Stimulated activated CD4-positive, alpha-beta T cell treated with anti-CD3 and anti-CD28 coated beads, Interleukin-1b, Interleukin-23, amount 100 ng/mL, for 1 hour (primary cell): ENCODE results near the gene LRRC49.
"Not testable (repeated sequence)": the region's sequence is repeated elsewhere in the genome, so short reads cannot be mapped to it uniquely, and the experiment has no call there.

Experiments
- DNase-seq, 2 donors: peaks; one replicate each; pipeline ENCODE4 v3.0.0-alpha.2; 2020; ENCODE audit warnings: low read depth in 2 of 2

LRRC49 gene, protein sequence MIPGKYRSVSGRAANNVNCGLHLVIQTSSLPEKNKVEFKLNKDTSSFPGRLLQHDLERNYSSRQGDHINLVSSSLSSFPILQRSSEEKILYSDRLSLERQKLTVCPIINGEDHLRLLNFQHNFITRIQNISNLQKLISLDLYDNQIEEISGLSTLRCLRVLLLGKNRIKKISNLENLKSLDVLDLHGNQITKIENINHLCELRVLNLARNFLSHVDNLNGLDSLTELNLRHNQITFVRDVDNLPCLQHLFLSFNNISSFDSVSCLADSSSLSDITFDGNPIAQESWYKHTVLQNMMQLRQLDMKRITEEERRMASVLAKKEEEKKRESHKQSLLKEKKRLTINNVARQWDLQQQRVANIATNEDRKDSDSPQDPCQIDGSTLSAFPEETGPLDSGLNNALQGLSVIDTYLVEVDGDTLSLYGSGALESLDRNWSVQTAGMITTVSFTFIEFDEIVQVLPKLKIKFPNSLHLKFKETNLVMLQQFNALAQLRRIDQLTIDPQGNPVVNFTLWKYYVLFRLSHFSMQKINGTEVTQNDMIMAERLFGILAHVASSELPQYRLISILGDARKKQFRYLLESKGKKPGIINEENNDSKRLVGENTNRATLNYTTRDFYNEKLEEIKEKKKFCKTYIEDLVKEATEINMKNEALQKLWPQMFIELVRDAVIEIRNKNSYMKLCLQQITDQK

DNA sequence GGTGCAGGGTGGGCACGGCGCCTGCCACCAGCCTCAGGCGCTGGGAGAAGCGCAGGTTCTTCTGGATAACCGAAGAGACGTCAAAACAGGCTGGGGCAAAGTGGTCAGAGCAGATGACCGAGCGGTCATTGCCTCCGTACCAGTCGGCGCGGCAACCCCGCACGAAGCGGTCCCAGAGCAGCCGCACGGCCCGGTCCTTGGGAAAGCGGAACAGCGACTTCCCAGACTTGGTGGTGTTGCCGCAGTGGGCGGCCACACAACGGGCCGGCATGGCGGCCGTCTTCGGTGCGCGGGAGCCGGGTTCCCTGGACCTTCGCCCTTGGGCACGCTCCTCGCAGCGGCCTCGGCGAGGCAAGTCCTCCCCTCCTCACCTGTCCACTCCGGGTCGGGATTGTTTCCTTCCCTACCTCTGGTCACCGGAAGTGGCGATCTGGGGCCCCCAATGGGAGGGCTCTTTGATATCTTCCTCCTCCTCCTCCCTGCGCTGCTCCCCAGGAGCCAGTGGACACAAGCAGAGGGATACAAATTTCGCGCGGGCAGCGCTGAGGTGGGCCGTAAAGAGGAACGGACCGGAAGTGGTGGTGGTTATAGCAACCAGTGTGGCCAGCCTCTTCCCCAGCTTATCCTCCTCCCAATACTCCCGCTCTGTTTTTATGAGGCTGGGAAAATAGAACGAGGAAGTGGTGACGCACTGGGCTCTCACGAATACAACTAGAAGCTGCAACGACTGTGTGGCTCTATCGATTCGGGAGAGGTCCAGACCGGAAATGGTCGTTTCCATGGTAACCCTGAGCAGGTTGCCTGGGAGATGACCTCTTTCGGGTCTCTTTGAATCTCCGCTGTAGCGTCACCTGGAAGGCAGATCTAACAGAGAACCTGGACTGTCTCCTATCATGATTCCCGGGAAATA lies at the start of gene LRRC49, which contains the start of gene THAP10:
LRRC49 (plus strand) TSS at position 825 of the 910 bp plus-strand sequence; CDS start at position 894, 69 bp downstream.
THAP10 (minus strand) TSS at position 432 of the 910 bp plus-strand sequence; CDS start at position 271, 161 bp downstream.
- DNase-seq = peak in 1 of 2 donors; percentile 0

DNA sequence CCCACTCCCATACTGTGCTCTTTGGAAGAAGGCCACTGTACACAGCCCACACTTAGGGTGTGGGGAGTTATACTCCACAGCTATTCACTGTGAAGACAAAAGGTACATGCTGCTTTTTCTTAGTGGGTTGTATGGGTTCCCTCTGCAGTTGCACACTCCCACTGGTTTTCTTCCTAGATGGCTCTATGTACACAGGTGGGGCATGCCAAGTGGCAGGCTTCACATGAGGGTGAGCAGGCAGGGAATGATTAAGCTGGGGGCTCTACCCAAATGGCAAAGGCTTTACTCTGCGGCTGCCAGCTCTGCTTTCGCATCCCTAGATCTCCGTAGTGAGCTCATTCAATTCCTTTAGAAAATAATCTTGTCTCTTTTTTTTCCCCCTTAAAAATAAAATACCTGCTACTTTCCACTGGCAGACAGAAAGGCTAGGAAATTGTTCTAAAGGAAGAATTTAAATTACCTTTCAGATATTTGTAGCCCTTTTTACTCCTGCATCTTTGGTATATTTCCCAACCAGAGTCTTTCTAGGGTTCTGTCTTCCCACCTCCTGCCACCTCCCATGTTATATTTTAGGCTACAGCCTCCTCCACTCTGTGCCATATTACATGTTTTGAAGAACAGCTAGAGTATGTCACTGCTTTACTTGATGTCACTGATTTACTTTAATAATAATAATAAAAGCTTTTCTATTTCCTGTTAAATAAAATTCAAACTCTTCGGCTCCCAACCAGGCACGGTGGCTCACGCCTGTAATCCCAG lies 46.8 kb upstream of the LRRC49 start:
- no peak for DNase-seq

DNA sequence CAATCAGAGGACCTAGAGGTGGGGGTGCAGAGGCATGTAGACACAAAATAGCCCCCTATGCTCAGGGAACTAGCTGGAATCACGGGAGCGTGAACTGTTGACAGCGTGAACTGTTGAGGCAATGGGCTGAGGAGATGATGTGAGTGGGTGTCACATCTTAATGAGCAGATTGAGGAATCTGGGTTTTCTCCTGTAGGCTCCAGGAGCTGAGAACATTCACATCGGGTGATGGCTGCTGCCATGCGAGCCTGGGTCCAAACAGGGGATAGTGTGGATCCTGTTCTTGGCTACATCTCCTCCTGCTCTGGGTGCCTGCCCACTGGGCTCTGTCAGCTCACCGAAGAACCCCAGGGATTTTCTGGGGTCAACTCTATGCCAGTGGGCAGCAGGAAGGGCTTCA lies 40.7 kb upstream of the LRRC49 start:
- DNase-seq = no peak

DNA sequence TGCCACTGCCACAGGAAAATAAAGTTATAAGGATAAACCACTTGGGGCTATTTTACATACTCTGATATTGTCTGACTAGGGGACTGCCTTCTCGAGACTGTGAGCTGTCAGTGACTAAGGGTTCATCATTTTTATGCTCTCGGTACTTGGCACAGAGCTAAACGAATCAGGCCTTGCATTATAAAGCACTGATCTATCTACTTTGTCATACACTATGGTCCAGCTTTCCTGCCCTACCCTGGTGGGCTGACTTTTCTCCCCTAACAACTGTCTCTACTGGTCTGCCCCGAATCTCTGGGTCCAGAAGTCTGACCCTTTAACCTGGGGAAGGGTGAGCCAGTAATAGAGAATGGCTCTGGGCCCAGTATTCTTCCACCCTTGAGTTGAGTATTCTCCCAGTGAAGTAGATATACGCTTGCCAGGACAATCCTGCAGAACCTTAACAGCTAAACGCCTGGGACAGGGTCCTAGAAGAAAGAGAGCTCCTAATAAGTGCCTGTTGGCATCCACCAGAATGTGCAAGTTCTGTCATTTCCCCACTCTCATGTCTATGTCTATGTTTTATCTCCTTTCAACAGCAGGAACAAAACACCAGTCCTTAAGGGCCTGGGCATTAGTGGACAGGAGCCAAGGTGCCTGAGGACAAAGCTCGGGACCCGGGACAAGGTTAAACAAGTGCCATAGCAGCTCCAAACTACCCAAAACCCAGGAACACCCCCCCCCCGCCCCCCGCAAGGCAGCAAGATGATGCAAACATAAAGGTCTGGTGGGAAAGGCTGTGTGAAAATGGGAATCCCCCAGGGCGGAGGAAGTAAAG lies 39.9 kb upstream of the LRRC49 start:
- DNase-seq = no peak

DNA sequence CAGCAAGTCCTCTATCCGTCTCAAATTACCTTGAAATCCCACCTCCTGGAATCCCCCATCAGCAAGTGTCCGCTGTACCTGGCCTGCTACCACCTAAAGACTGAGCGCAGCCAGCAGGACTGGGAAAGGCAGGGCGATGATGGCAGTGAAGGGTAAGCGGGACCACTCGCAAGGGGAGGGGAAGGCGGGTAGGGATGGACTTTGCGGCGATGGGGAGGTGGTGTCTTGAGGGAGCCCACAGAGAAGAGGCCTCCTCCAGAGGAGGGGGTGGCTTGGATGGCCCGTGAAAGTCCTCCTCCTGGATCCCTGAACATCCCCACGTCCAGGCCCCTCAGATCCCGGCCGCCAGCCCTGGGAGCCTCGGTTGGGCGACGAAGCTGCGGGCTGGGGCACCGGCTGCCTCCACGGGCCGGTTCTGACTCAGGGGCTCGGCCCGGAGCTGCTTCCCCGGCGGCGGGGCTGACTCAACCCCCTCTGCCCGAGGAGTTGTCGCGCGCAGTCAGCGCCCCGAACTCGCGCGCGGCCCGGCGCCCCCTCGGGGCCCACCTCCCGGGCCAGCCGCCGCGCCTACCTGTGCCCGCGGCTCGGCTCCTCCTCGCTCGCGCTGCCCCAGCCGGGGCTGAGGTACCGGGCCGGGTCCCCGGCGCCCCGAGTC lies 39.2 kb upstream of the LRRC49 start:
- no peak for DNase-seq

DNA sequence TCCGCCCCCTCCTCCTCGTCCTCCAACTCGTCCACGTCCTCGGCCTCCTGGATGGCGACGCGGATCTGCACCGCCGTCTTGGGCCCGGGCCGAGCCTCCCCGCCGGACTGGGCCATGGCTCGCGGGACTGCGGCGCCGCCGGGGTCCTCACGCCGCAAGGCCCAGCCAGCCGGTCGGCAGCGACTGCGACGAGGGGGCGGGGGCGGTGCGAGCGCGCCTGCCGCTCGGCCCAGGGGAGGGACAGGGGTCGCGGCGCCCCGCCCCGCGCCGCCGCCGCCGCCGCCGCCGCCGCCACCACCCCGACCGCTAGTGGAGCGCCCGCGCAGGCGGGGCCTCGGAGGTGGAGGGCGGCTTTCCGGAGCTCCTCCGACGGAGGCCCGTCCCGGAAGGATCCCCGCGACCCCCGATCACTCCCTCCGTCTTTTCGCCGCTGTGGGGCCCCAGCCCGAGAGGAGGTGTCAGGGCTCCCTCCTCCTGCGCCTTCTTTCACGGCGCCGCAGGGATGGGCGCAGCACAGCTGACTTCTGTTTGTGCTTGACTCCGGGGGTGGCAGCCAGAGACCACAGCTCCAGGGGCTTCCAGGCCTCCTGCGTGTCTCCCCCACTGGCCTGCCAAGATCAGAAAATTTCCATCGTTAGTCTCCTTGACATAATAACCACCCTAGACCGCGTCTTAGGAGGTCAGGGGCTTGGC lies 38.5 kb upstream of the LRRC49 start, which contains the start of gene LARP6:
LARP6 (minus strand) TSS at position 185 of the 693 bp plus-strand sequence; CDS start at position 116, 69 bp downstream.
- DNase-seq = peak in 1 of 2 donors; percentile 6

DNA sequence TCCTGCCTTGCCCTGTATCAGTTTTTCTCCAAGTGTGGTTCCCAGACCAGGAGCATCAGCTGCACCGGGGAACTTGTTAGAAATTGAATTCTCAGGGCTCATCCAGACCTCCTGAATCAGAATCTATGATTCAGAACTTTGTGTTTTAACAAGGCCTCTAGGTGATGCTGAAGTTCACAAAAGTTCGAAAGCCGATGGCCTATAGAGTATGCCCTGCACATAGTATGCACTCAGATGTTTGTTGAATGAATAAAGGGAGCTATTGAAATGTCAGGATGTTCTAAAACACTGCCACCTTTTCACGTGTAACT lies 38.0 kb upstream of the LRRC49 start:
- DNase-seq = no peak

DNA sequence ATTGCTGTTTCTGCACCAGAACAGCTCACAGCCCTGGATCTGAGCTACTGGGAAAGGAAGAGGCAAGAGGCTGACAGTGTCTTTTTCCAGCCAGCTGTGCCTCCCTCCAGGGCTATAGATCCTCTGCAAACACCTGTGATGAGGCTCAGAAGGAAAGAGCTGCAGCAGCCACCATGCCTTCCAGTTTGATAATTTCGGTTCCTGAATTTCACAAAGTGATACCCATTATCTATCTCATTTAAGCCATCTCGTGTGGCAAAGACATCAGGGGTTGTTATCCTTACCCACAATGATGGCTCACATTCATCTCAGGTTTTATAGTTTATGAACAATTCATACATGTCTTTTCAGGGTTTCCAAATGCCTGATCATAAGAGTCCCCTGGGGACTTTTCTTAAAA lies 36.9 kb upstream of the LRRC49 start:
- DNase-seq = no peak

DNA sequence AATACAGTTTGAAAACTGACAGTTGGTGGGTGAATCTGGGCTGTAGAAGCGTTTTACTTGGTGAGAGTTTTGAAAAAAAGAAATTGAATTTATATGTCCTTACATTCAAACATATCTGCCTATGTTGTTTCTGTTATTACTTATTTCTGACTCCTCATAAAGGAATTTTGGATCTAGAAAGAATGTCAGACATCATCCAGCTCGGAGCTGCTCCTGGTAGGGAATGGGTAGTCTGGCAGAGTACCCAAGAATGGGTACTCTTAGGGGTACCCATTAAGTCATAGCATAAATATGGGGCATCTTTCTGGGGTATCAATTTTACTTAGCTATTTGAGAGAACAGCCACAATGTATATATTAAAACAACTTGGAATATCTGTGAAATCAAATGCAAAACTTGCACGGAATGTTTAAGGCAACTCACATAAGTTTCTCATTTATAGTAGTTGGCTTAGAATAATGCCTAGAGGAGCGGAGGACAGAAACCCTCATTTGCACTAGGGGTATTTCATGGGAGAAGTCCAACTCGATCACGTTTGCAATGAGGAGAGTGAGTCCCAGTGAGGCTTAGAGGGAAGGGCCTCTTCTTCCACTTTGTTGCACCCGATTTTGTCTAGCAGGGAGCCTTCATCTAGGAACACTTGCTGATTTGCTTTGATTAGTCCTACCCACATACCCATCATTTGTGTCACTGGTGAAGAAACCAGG lies 36.3 kb upstream of the LRRC49 start:
- no peak for DNase-seq

DNA sequence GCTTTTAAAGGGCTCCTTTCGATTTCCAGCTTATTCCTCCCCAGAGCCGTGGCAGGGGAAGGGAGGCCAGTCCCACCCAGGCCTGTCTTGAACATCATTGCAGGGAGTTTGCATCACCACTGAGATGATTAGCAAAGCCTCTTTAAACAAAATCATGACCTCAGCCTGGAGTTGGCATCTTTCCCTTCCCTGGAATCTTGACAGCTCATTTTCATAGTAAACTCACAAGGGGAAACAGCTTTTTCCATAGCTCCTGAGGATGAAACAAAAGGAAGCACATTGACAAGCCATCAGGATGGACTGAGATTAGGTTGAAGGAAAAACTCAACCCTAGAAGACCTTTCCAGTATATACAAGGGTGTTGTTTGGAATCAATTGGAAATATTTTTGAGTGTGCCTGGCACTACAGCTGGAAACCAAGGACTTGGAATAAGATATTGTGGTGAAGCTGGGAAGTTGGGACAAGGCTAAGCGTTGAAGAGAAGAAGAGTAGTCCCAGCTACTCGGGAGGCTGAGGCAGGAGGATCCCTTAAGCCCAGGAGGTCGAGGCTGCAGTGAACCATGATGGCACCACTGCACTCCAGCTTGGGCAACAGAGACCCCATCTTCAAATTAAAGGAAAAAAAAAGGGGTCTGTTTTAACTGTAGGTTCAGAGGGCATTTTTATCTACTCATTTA lies 35.6 kb upstream of the LRRC49 start:
- DNase-seq = no peak

DNA sequence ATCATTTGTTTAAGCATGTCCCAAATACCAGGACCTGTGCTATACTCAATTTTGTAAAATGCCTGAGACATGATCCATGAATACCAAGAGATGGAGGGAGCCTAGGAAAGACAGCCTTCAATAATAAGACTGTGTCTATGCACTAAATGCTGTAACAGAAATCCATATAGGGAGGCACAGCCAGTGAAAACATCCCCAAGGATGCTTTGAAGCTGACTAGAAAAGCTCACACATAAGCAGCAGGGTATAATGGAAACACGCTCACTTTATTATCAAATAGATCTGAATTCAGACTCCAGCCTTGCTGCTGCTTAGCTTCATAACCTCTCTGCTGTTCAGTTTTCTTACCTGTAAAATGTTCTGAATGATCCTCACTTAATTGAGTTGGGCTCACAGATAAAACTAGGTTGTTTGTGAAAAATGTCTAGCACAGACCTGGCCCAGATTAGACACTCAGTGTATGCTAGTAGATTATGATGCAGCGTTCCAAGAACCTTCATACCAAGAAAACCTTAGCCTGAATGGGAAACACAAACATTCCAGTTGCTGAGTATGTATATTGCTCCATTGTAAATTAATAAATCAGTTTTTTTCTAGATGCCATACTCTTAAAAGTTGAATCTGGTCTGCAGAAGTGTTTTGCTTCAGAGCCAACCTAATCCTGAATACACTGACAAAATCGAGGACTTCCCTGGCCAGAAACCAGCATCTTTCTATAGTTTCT lies 34.9 kb upstream of the LRRC49 start:
- DNase-seq = no peak

DNA sequence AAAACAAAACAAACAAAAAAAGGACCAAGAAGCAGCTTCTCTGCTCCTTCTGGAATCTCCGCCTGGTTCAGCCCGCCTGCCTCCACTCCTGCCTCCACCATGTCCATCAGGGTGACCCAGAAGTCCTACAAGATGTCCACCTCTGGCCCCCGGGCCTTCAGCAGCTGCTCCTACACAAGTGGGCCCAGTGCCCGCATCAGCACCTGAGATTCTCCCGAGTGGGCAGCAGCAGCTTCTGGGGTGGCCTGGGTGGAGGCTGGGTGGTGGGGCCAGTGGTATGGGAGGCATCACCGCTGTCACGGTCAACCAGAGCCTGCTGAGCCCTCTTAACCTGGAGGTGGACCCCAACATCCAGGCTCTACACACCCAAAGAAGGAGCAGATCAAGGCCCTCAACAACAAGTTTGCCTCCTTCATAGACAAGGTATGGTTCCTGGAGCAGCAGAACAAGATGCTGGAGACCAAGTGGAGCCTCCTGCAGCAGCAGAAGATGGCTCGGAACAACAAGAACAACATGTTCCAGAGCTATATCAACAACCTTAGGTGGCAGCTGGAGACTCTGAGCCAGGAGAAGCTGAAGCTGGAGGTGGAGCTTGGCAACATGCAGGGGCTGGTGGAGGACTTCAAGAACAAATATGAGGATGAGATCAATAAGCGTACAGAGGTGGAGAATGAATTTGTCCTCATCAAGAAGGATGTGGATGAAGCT lies 33.9 kb upstream of the LRRC49 start:
- not testable (repeated sequence) for DNase-seq

DNA sequence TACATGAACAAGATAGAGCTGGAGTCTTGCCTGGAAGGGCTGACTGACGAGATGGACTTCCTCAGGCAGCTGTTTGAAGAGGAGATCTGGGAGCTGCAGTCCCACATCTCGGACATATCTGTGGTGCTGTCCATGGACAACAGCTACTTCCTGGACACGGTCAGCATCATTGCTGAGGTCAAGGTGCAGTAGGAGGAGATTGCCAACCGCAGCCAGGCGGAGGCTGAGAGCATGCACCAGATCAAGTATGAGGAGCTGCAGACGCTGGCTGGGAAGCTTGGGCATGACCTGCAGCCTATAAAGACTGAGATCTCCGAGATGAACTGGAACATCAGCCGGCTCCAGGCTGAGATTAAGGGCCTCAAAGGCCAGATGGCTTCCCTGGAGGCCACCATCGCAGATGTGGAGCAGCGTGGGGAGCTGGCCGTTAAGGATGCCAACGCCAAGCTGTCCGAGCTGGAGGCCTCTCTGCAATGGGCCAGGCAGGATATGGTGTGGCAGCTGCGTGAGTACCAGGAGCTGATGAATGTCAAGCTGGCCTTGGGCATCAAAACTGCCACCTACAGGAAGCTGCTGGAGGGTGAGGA lies 33.2 kb upstream of the LRRC49 start:
- DNase-seq = no peak

DNA sequence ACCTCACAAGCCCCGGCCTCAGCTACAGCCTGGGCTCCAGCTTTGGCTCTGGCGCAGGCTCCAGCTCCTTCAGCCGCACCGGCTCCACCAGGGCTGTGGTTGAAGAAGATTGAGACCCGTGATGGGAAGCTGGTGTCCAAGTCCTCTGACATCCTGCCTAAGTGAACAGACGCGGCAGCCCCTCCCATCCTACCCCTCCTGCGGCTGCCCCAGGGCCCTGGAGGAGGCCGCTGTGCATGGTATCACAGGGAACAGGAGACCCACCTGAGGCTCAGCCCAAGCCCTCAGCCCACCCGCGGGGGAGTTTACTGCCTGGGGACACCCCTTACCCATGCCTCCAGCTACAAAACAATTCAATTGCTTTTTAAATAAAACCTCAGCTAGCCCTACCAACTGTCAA lies 32.6 kb upstream of the LRRC49 start:
- DNase-seq = no peak

DNA sequence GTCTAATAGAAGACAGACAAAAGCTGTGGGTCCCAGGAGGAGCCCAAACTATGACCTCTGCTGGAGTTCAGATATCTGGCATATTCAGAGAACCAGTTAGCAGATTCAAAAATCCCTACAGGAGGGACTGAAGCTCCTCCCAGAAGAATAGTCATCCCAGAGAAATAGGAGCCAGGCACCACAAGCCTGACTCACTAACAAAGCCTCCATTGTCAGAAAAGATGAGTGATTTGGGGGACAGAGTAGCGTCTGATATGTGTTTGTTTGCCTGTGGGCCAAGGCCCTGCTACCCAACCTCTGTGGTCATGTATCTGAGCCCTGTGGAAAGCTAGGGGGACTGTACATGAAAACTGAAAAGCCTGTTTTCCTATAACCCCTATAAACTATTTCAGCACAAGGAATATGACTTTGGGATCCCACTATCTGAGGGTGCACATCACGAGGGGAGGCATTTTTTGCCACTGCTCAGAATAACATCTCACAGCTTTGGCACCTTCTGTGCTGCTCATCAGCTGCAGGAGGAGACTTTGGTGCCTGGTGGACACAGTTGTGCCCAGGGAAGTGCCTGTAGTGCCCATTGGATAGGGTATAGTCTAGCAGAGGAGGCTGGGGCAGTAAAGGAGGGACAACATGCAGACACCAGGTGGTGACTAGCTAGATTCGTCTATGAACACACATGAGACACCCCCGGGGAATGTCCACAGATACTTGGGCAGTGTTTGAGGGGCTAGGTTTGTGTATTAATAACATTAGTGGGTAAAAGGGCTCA lies 29.0 kb upstream of the LRRC49 start:
- DNase-seq = no peak
